Ascending aorta (tissue), 2 donors: ENCODE results near the gene KMT5C. TPM values are rescaled to one million over a fixed set of nuclear protein-coding genes. Genes with fewer than 3 reads are reported as not detected.

Source experiments
- DNase-seq, 2 donors: peaks; one replicate each; pipeline ENCODE4 v3.0.0-alpha.2; 2019; ENCODE audit warnings: low spot score in 2 of 2
- H3K27ac ChIP-seq, 2 donors: fragments of 200-600 bp; sonication (generic); one replicate each; pipeline ENCODE4 v1.5.1; 2016 to 2017; ENCODE audit warnings: mild to moderate bottlenecking in 1 of 2
- H3K27me3 ChIP-seq: fragments of 200-600 bp; sonication (generic); one replicate; pipeline ENCODE4 v1.5.1; 2017
- H3K36me3 ChIP-seq, 2 donors: fragments of 200-600 bp; sonication (generic); one replicate each; pipeline ENCODE4 v1.5.1; 2016
- H3K4me1 ChIP-seq, 2 donors: fragments of 200-600 bp; sonication (generic); one replicate each; pipeline ENCODE4 v1.5.1; 2016 to 2017; ENCODE audit warnings: mild to moderate bottlenecking in 1 of 2
- H3K4me3 ChIP-seq, 2 donors: fragments of 200-600 bp; sonication (generic); one replicate each; pipeline ENCODE4 v1.5.1; 2016 to 2017; ENCODE audit warnings: mild to moderate bottlenecking in 1 of 2
- H3K9me3 ChIP-seq, 2 donors: fragments of 200-600 bp; sonication (generic); one replicate each; pipeline ENCODE4 v1.5.1; 2016
- CTCF ChIP-seq, 3 experiments: fragments of 200-600 bp in 2 of 3; fragments of 450-650 bp in 1 of 3; sonication (generic) in 2 of 3; IDR thresholded peaks; one replicate each; pipeline ENCODE4 v1.5.1; 2016 to 2019; ENCODE audit warnings: antibody characterized with exemption in 3 of 3, mild to moderate bottlenecking in 1 of 3, moderate library complexity in 1 of 3
- intact Hi-C: fragments of 100-400 bp; cut with DNase I; formaldehyde crosslinking; loops from one replicate; pipeline ENCODE4 v1.15.1; 2023
- total RNA-seq: library from RNA; depleted of rRNA; stranded (reverse); fragments of >200 nt; gene quantifications from one replicate; pipeline ENCODE4 v1.1.0, GENCODE V29; 2016

Gene KMT5C
- total RNA-seq, 1 donor from 2014 or later: 21.7 TPM

- intact Hi-C loops: no loop called here
- H3K36me3 ChIP-seq: no peaks in the 10 kb centered on the region
- H3K9me3 ChIP-seq: no peaks in the 10 kb centered on the region
- no peak for DNase-seq
- H3K27ac ChIP-seq: no peak overlapping the region
- peaks cover 11% of the 10 kb centered on the region for H3K27me3 ChIP-seq
- peaks cover 3 to 12% of the 10 kb centered on the region in 2 donors for H3K4me1 ChIP-seq
- no peak overlapping the region for H3K4me3 ChIP-seq
- TF ChIP-seq CTCF (IDR thresholded peaks at IDR 0.05): no peak
These were observed 15.6 kb downstream of the KMT5C start for GRCh38 chr19:55355213-55355821.

DNA sequence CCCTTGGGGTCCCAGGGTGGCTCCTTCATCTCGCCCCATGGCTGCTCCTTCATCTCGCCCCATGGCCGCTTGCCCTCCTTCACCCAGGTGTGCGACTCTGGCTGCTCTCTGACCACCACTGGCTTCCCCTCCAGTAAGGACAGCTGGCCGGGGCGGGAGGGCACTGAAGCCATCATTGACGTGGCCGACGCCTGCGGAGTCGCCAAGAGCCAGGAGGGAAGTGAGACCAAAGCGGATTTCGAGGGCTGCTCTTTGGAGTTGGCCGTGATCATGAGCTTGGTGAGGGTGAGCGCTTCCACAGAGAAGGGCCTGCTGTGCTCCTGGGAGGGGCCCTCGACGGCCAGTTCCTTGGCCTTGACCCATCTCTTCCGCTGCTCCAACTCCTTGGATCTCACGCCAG is 18.8 kb downstream of the KMT5C start:
- no peak for DNase-seq
- Histone ChIP-seq H3K27me3 (peaks cover 11% of the 10 kb centered on the region), H3K36me3 (no peaks in the 10 kb centered on the region), H3K4me3 (no peak overlapping the region), H3K4me1 (peaks cover under 1 to 6% of the 10 kb centered on the region in 2 donors), H3K9me3 (no peaks in the 10 kb centered on the region), H3K27ac (no peak overlapping the region)
- intact Hi-C loops: no loop called here
- TF ChIP-seq CTCF (IDR thresholded peaks at IDR 0.05): no peak

DNA sequence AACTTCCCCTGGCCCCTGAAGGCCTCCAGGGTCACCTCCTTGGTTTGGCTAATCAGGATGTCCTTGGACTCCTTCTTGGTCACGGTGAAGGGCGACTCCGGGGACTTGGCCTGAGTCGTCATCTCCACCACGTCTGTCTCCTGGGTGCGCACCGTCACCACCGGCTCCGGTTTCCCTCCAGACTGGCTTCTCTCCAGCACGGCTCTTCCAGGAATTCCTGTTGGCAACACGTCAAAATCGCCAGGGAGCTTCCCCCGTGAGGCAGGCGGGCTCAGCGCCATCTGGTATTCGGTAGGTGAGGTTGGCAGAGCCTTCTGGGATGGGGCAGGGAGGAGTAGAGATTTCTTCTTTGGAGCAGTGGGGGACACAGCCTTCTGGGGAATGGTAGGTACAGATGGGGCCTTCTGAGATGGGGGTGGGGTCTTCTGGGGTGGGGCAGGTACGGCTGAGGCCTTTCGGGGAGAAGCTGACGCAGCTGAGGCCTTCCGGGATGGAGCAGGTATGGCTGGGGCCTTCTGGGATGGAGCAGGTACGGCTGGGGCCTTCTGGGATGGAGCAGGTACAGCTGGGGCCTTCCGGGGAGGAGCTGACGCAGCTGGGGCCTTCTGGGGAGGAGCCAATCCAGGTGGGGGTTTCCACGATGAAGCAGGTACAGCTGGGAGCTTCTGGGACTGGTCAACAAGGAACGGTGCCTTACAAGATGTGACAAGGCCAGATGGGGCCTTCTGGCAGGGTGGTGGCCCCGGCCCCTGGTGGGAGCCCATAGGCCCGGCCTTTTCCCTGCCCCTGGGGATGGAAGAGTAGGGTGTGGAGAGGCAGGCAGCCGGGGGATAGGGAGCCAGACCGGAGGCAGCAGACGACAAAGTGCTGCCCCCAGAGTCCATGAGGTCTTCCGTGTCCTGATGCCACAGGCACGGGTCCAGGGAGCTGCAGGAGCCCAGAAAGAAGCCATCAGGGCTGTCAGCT is 19.6 kb downstream of the KMT5C start:
- H3K27ac ChIP-seq: no peak overlapping the region
- no peaks in the 10 kb centered on the region for H3K36me3 ChIP-seq
- H3K4me3 ChIP-seq: no peak overlapping the region
- TF ChIP-seq CTCF (IDR thresholded peaks at IDR 0.05): no peak
- H3K4me1 ChIP-seq: peaks cover 0 to 1% of the 10 kb centered on the region in 2 donors
- H3K9me3 ChIP-seq: no peaks in the 10 kb centered on the region
- intact Hi-C loops: no loop called here
- no peak for DNase-seq
- H3K27me3 ChIP-seq: peaks cover 7% of the 10 kb centered on the region

- Histone ChIP-seq H3K36me3 (no peaks in the 10 kb centered on the region), H3K4me1 (no peaks in the 10 kb centered on the region), H3K27me3 (no peaks in the 10 kb centered on the region), H3K27ac (no peak overlapping the region), H3K9me3 (no peaks in the 10 kb centered on the region), H3K4me3 (no peak overlapping the region)
- no peak for TF ChIP-seq CTCF (IDR thresholded peaks at IDR 0.05)
- DNase-seq: no peak
- intact Hi-C loops: no loop called here
These were observed 21.2 kb downstream of the KMT5C start for GRCh38 chr19:55360902-55361301.

DNA sequence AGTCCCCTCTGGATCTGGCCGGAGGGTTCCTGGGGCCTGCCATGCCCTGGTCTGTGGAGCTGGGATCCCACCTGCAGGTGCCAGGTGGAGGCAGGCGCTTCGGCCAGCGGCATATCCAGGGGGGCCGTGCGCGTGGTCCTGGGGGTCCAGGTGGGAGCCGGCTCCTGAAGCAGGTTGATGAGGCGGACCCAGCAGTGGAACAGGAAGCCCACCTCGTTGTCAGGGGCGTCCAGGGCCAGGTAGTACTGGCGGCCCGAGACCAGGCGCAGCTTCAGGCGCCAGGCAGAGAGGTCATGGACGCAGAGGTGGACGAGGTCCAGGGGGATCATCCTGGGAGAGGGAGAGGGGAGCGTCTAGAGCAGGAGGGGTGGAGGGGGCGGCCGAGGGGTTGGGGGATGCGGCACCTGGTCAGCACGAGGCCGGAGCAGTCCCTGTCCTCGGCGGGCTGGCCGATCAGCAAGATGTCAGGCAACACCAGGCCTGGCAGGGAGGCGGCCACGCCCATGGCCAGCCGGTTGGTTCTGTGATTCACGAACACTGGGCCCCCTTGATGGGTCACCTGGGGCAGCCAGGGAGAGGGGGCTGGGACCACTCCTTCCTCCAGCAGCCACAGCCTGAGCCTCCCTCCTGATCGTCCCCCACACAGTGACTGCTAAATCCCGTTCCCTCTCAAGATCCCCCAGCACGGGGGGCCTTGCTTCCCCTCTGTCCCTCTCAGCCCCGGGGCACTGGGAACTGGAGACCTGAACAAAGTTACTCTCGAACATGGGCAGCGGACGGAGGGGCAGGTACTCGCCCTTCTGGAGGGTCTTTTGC is 22.7 kb downstream of the KMT5C start:
- no peak overlapping the region for H3K27ac ChIP-seq
- H3K27me3 ChIP-seq: no peaks in the 10 kb centered on the region
- H3K36me3 ChIP-seq: no peaks in the 10 kb centered on the region
- no peak for DNase-seq
- H3K9me3 ChIP-seq: no peaks in the 10 kb centered on the region
- intact Hi-C loops: no loop called here
- TF ChIP-seq CTCF (IDR thresholded peaks at IDR 0.05): no peak
- no peaks in the 10 kb centered on the region for H3K4me1 ChIP-seq
- H3K4me3 ChIP-seq: no peak overlapping the region
